Heart right ventricle (tissue), 16 donors: Measurements from ENCODE around the gene NGDN. TPM values are rescaled to one million over a fixed set of nuclear protein-coding genes. Genes with fewer than 3 reads are reported as not detected.
A peak's percentile ranks its signal among the peaks of the same experiment; 100 is the strongest.

Source experiments
- ATAC-seq, 8 donors: fragments of 200-7000 bp; cut with Tn5 transposase; one replicate each; pipeline ENCODE4 v1.9.1; 2020; ENCODE audit warnings: mild to moderate bottlenecking in 8 of 8, moderate library complexity in 8 of 8, moderate number of reproducible peaks in 1 of 8
- DNase-seq, 2 donors: peaks; one replicate each; pipeline ENCODE4 v3.0.0-alpha.2; 2020
- H3K27ac ChIP-seq, 10 donors: fragments of 200-600 bp; sonication (generic) in 2 of 10; one replicate each; pipeline versions ENCODE4 v1.5.0 to v1.8.0; 2020 to 2022; ENCODE audit warnings: mild to moderate bottlenecking in 3 of 10
- H3K27me3 ChIP-seq, 7 donors: fragments of 200-600 bp; one replicate each; pipeline ENCODE4 v1.8.0; 2021 to 2022; ENCODE audit warnings: mild to moderate bottlenecking in 2 of 7
- H3K36me3 ChIP-seq, 9 donors: fragments of 200-600 bp; sonication (generic) in 1 of 9; one replicate each; pipeline versions ENCODE4 v1.5.0 to v1.8.0; 2020 to 2022; ENCODE audit warnings: mild to moderate bottlenecking in 2 of 9
- H3K4me1 ChIP-seq, 9 donors: fragments of 200-600 bp; sonication (generic) in 1 of 9; one replicate each; pipeline versions ENCODE4 v1.5.0 to v1.8.0; 2020 to 2022; ENCODE audit warnings: mild to moderate bottlenecking in 4 of 9
- H3K4me3 ChIP-seq, 10 donors: fragments of 200-600 bp; sonication (generic) in 2 of 10; one replicate each; pipeline versions ENCODE4 v1.5.0 to v1.8.0; 2020 to 2022; ENCODE audit warnings: mild to moderate bottlenecking in 7 of 10, moderate library complexity in 2 of 10
- H3K9me3 ChIP-seq, 11 donors: fragments of 200-600 bp in 10 of 11; sonication (generic) in 2 of 11; one replicate each; pipeline versions ENCODE4 v1.5.0 to v1.8.0; 2013 to 2022; ENCODE audit warnings: mild to moderate bottlenecking in 2 of 11, control low read depth in 1 of 11, moderate library complexity in 1 of 11
- WGBS, 2 donors: extraction: QIAGEN DNeasy Blood & Tissue Kit; methylation state at CpG; one replicate each; pipeline ENCODE4 v1.1.7; 2013; ENCODE audit warnings: inconsistent platforms in 1 of 2; 5-methylcytosine and 5-hydroxymethylcytosine counted together
- intact Hi-C, 10 donors: fragments of 100-400 bp; cut with DNase I; formaldehyde crosslinking; loops; one replicate each; pipeline versions ENCODE4 v1.11.1 to v1.14.2; 2022
- polyA plus RNA-seq, 2 donors: library from polyadenylated mRNA; stranded (reverse); fragments of 200-250 nt; gene quantifications; one replicate each; pipeline ENCODE4 v1.2.3, GENCODE V29; 2013
- total RNA-seq, 10 donors: library from RNA; stranded (reverse); fragmentation: NEBNext Ultra II Directional in 3 of 10; extraction: Animal tissue kit (Norgen Biotek cat#: 25700) in 3 of 10; gene quantifications; one replicate each; pipeline versions ENCODE4 v1.2.1 to v1.2.4, GENCODE V29; 2021 to 2023
- TF ChIP-seq, protein P1 (sequence below), 9 donors: fragments of 200-600 bp; sonication (generic) in 2 of 9; IDR thresholded peaks; one replicate each; pipeline versions ENCODE4 v1.5.0 to v1.8.0; 2021 to 2022; ENCODE audit warnings: antibody characterized with exemption in 9 of 9, mild to moderate bottlenecking in 5 of 9, moderate library complexity in 1 of 9
- donor health status: Arrhythmogenic right ventricular cardiomyopathy.
- donor health status: ischemic (EF 13 %, LVEDD 7.1; RV severe dilation, severe dysfunction).
- donor health status: healthy with polysubstance abuse.
- donor health status: DM: no; HTN: yes; CAD: no.
- donor health status: DM: no; HTN: no; CAD: no.
- donor health status: ischemic (EF 25% LVEDD 6.9; RV normal size, moderate dysfunction).
- donor health status: ischemic (EF 25% LVEDD 5.7; RV mildly dilated, moderate dysfunction).
- donor health status: healthy.
- donor health status: DM: yes; HTN: yes; CAD: no.
- donor health status: Ischemic cardiomyopathy.
- donor health status: ischemic (EF 35%, LVEDD 5.7; RV mildly dilated, moderate dysfunction).
- donor health status: nonischemic (EF 11% LVEDD 7.7; RV severe dilation, severe dysfunction).
- donor health status: DM: yes; HTN: yes; CAD: no.
- donor health status: PGD.
- donor health status: ischemic (EF 29% LVEDD 5.4; RV normal size, mild dysfunction).
- donor health status: nonischemic (EF 23%, LVEDD 6.1; RV moderate dilation, normal function).

NGDN gene
- total and polyA plus RNA-seq, 12 donors = 14.4 to 40.5 (median 17.9) TPM

DNA sequence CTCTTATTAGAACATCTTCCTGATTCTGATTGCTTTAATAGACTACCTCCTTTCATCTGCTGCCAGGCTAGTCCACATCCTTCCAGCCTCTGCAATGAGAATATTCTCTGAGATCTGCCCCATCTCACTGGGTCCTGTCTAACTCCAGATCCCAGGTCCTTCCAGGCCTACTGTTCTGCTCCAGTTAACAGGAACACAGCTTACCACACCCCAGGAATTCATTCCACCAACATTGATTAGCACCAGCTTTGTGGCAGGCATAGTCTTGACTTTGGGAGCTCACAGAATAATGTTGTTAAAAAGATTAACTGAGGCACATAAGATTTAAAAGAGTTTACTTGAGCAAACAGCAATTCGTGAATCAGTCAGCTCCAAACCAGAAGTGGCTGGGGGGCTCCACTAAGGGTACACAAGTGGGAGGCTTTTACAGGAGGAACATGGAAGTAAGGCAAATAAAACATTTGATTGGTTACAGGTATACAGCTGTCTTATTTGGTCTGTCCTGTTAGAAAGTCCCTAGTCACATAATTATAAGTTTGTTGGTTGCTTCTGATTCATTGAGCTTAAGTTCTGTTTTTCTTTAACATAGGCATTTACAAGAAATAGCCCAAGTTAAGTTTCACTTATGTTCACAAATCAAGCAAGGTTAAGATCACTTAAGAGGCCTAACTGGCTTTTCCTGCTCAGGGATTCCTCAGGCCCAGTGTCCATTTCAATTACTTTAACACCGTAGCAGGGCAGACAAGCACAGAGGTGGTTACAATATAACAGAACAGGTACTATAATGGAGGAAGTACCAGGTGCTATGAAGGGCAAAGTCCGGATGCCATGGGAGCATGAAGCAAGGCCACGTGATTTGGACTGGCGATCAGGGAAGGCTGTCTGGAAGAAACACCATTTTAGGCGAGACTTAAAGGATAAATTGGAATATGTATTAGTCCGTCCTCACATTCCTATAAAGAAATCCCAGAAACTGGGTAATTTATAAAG, 21.8 kb upstream of the NGDN start:
- Histone ChIP-seq H3K4me1 (peaks cover 0 to 28% (median 0%) of the 10 kb centered on the region in 9 donors), H3K27me3 (peaks cover 0 to 8% (median 0%) of the 10 kb centered on the region in 7 donors), H3K36me3 (no peaks in the 10 kb centered on the region), H3K9me3 (no peaks in the 10 kb centered on the region), H3K4me3 (no peak overlapping the region), H3K27ac (no peak overlapping the region)
- WGBS, 2 donors = 84 to 87% methylated on average over 7 of the region's 7 CpGs
- TF ChIP-seq, protein P1, sequence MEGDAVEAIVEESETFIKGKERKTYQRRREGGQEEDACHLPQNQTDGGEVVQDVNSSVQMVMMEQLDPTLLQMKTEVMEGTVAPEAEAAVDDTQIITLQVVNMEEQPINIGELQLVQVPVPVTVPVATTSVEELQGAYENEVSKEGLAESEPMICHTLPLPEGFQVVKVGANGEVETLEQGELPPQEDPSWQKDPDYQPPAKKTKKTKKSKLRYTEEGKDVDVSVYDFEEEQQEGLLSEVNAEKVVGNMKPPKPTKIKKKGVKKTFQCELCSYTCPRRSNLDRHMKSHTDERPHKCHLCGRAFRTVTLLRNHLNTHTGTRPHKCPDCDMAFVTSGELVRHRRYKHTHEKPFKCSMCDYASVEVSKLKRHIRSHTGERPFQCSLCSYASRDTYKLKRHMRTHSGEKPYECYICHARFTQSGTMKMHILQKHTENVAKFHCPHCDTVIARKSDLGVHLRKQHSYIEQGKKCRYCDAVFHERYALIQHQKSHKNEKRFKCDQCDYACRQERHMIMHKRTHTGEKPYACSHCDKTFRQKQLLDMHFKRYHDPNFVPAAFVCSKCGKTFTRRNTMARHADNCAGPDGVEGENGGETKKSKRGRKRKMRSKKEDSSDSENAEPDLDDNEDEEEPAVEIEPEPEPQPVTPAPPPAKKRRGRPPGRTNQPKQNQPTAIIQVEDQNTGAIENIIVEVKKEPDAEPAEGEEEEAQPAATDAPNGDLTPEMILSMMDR (IDR thresholded peaks at IDR 0.05) = no peak
- intact Hi-C loops = loop anchor here in 7 of 10 donors (2.0 to 10.0 kb wide), 4 partner anchors 45 to 120 kb away; no protein-coding TSS in a partner anchor
- ATAC-seq = no peak
- no peak for DNase-seq

DNA sequence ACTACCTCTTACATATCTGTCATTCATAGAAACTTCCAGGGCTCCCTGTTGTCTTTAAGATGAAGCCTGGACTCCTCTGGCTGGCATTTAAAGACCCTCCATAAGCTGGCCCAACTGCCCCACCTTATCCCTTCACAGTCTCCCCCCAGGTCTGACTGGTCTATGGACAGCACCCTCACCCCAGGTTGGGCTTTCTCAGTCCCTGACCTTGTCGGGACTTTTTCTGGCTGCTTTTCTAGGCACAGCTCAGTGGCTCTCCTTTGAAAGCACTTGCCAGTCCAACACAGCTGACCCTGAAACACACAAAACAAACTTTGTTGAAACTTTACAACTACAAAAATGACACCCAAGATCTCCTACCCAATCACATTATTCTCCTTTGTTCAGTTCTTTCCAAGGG, 20.2 kb upstream of the NGDN start:
- intact Hi-C loops = loop anchor here in 6 of 10 donors (5.0 to 10.0 kb wide), 3 partner anchors 47 to 122 kb away; no protein-coding TSS in a partner anchor
- ATAC-seq = peak in 2 of 8 donors; percentile 18 to 40

DNA sequence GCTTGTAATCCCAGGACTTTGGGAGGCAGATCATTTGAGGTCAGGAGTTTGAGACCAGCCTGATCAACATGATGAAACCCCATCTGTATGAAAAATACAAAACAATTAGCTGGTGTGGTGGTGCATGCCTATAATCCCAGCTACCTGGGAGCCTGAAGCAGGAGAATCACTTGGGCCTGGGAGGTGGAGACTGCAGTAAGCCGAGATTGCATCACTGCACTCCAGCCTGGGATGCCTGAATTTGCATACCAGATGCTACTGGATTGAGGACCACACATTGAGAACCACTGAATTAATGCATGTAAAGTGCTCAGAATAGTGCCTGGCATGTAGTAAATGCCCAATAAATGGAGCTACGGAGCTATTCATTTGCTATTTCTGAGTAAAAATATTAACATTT, 19.1 kb upstream of the NGDN start:
- Histone ChIP-seq H3K4me1 (peaks cover 0 to 19% (median 0%) of the 10 kb centered on the region in 9 donors), H3K9me3 (no peaks in the 10 kb centered on the region), H3K27me3 (peaks cover 0 to 27% (median 0%) of the 10 kb centered on the region in 7 donors), H3K4me3 (no peak overlapping the region), H3K36me3 (no peaks in the 10 kb centered on the region), H3K27ac (no peak overlapping the region)
- ATAC-seq (no peak), DNase-seq (no peak)
- intact Hi-C loops = loop anchor here in 1 of 10 donors (10.0 kb wide), 1 partner anchor 66 kb away; no protein-coding TSS in a partner anchor
- TF ChIP-seq, protein P1 (IDR thresholded peaks at IDR 0.05) = no peak
- WGBS, 2 donors = 52 to 89% methylated on average over 2 of the region's 2 CpGs

More for the DNA sequence above, 20.2 kb upstream of the NGDN start:
- H3K36me3 ChIP-seq = no peaks in the 10 kb centered on the region
- H3K4me1 ChIP-seq = peaks cover 0 to 28% (median 0%) of the 10 kb centered on the region in 9 donors
- peaks cover 0 to 18% (median 0%) of the 10 kb centered on the region in 7 donors for H3K27me3 ChIP-seq
- TF ChIP-seq, protein P1 (IDR thresholded peaks at IDR 0.05) = no peak
- no peak for DNase-seq
- no peak overlapping the region for H3K4me3 ChIP-seq
- no peaks in the 10 kb centered on the region for H3K9me3 ChIP-seq
- peak overlapping the region in 5 of 10 donors; percentile 22 to 39 (median 32) for H3K27ac ChIP-seq
- 35 to 48% methylated on average over 1 of the region's 1 CpG for WGBS, 2 donors

DNA sequence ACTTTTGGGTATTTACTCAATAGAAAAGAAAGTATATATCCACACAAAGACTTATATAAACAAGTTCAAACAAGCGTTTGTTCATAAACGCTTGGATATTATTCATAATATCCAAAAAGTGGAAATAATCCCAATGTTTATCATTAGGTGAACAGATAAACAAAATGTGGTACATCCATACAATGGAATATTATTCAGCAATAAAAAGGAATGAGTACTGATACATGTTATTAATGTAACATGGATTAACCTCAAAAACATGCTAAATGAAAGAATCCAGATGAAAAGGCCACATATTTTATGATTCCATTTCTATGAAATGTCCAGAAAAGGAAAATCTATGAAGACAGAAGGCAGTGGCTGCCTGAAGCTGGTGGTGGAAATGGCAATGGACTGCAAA, 17.3 kb upstream of the NGDN start:
- no peak for DNase-seq
- intact Hi-C loops = loop anchor here in 1 of 10 donors (10.0 kb wide), 1 partner anchor 67 kb away; no protein-coding TSS in a partner anchor
- H3K27ac ChIP-seq = no peak overlapping the region

More for the DNA sequence above, 17.3 kb upstream of the NGDN start:
- H3K27me3 ChIP-seq = peaks cover 0 to 27% (median under 1%) of the 10 kb centered on the region in 7 donors
- H3K4me3 ChIP-seq = no peak overlapping the region
- no peaks in the 10 kb centered on the region for H3K36me3 ChIP-seq
- no peaks in the 10 kb centered on the region for H3K9me3 ChIP-seq
- H3K4me1 ChIP-seq = peaks cover 0 to 9% (median 0%) of the 10 kb centered on the region in 9 donors
- no peak for ATAC-seq
- TF ChIP-seq, protein P1 (IDR thresholded peaks at IDR 0.05) = no peak
- 92 to 94% methylated on average over 2 of the region's 2 CpGs for WGBS, 2 donors
